Nephron progenitor cell (in vitro differentiated cells): ENCODE measurements around the gene MRC1.

Experiments
- DNase-seq: peaks from one replicate; pipeline ENCODE4 v3.0.0; 2021
- H3K27ac Mint-ChIP-seq: 2 replicates; pipeline ENCODE4 v1.8.0; 2021; ENCODE audit warnings: mild to moderate bottlenecking, moderate library complexity, mixed read lengths
- H3K27me3 Mint-ChIP-seq: 2 replicates; pipeline ENCODE4 v1.8.0; 2021; ENCODE audit warnings: mild to moderate bottlenecking, low read depth, mixed read lengths; ENCODE audit not compliant: poor library complexity
- H3K36me3 Mint-ChIP-seq: 2 replicates; pipeline ENCODE4 v1.8.0; 2021; ENCODE audit warnings: low read depth, mixed read lengths
- H3K4me1 Mint-ChIP-seq: 2 replicates; pipeline ENCODE4 v1.8.0; 2021; ENCODE audit warnings: mixed read lengths
- H3K4me3 Mint-ChIP-seq: 2 replicates; pipeline ENCODE4 v1.8.0; 2021; ENCODE audit warnings: mild to moderate bottlenecking, moderate library complexity, mixed read lengths
- H3K9me3 Mint-ChIP-seq: 2 replicates; pipeline ENCODE4 v1.8.0; 2021; ENCODE audit warnings: mild to moderate bottlenecking, moderate library complexity, mixed read lengths
- TF ChIP-seq, protein P1 (sequence below): fragments of 200-600 bp; sonication (generic); IDR thresholded peaks from 2 replicates; pipeline ENCODE4 v1.5.0; 2021; ENCODE audit warnings: antibody characterized with exemption

MRC1 gene

DNA sequence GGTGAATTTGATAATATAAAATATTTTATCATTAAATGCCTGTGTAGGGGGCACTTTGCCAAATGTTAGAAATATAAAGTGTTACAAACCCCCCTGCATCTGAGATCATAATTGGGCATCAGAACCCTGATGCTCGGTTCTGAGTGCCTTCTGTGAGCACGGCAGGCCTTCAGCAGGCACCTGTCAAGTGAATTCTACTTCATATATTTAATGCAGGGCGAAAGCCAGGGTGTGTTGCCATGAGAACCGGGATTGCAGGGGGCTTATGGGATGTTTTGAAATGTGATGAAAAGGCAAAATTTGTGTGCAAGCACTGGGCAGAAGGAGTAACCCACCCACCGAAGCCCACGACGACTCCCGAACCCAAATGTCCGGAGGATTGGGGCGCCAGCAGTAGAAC lies 57.2 kb downstream of the MRC1 start:
- Mint-ChIP-seq H3K27ac (no peak overlapping the region), H3K4me1 (no peaks in the 10 kb centered on the region), H3K36me3 (no peaks in the 10 kb centered on the region), H3K4me3 (no peak overlapping the region), H3K27me3 (peaks cover 13% of the 10 kb centered on the region), H3K9me3 (no peaks in the 10 kb centered on the region)
- DNase-seq, result no peak
- TF ChIP-seq, protein P1, sequence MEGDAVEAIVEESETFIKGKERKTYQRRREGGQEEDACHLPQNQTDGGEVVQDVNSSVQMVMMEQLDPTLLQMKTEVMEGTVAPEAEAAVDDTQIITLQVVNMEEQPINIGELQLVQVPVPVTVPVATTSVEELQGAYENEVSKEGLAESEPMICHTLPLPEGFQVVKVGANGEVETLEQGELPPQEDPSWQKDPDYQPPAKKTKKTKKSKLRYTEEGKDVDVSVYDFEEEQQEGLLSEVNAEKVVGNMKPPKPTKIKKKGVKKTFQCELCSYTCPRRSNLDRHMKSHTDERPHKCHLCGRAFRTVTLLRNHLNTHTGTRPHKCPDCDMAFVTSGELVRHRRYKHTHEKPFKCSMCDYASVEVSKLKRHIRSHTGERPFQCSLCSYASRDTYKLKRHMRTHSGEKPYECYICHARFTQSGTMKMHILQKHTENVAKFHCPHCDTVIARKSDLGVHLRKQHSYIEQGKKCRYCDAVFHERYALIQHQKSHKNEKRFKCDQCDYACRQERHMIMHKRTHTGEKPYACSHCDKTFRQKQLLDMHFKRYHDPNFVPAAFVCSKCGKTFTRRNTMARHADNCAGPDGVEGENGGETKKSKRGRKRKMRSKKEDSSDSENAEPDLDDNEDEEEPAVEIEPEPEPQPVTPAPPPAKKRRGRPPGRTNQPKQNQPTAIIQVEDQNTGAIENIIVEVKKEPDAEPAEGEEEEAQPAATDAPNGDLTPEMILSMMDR, result no peak

DNA sequence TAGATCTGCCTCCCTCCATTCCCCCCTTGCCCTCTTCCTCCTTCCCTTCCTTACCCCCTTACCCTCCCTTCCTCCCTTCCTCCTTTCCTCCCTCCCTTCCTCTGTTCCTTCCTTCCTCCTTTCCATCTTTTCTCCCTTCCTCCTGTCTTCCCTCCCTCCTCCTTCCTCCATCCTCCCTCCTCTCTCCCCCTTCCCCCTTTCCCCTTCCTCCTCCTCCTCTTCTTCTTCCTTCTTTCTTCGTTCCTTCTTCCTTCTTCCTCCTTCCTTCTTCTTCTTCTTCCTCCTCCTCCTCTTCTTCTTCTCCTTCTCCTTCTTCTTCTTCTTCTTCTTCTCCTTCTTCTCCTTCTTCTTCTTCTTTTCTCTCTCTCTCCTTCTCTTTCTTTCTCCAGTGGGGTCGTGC lies 57.9 kb downstream of the MRC1 start:
- DNase-seq, result no peak
- Mint-ChIP-seq H3K4me1 (no peaks in the 10 kb centered on the region), H3K27me3 (peaks cover 9% of the 10 kb centered on the region), H3K36me3 (no peaks in the 10 kb centered on the region), H3K27ac (no peak overlapping the region), H3K9me3 (no peaks in the 10 kb centered on the region), H3K4me3 (no peak overlapping the region)
- TF ChIP-seq, protein P1, result no peak

DNA sequence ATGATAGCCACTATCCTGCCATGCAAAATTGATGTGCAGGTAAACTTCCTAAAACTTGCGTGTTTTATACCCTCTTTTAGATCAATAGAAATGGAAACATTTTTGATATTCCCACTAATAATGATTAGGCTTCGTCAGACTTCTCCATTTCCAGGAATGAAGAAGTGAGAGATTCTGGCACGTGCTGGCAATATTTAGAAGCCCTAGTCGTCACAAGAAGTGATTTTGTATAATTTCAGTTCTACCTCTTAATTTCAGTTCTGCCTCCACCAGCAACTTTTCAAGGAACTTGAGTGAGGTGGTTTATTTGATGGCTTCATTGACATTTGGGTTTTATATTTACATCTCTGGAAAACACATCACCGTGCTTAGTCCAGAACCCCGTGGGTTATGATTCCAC lies 61.9 kb downstream of the MRC1 start:
- Mint-ChIP-seq H3K4me3 (no peak overlapping the region), H3K9me3 (no peaks in the 10 kb centered on the region), H3K27me3 (peaks cover 9% of the 10 kb centered on the region), H3K27ac (no peak overlapping the region), H3K36me3 (no peaks in the 10 kb centered on the region), H3K4me1 (no peaks in the 10 kb centered on the region)
- TF ChIP-seq, protein P1, result no peak
- DNase-seq, result no peak

DNA sequence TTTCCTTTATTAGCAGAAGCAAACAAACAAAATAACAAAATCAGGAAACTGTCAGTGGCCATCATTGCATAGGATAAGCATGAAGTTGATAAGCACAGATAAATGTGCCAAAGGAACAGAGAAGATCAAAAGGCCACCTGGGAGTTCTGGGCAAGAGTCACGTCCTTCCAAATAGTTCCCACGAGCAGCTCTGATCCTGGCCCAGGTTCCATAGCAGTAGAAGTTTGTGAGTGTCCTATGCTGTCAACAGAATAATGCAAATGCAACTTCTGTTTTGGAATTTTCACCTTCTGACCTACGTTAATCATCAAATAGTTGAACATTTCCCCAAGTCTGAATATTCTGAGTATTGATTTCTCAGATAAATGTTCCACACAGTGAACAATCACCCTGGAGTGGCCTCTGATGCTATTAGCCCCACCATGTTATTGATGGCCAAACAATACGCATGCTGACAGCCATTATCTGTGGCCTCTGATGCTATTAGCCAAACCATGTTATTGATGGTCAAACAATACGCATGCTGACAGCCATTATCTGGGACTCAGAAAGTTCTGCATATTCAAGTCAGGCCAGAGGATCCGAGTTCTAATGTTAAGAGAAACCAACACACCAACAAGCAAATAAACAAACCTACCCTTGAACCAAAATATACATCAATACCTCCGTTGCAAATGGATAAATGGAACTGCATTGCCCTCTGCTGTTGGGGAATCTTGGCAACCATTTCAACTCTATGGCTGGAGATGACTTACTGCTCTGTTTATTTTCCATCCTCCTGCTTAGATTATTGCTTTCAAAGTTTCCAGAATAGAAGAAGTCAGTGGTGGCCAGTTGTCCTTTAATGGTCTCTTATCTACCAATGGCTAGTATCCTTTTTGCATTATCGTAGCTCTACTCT lies 63.3 kb downstream of the MRC1 start:
- Mint-ChIP-seq H3K36me3 (no peaks in the 10 kb centered on the region), H3K4me1 (no peaks in the 10 kb centered on the region), H3K9me3 (no peaks in the 10 kb centered on the region), H3K4me3 (no peak overlapping the region), H3K27ac (no peak overlapping the region), H3K27me3 (peaks cover under 1% of the 10 kb centered on the region)
- DNase-seq, result no peak
- TF ChIP-seq, protein P1, result no peak

DNA sequence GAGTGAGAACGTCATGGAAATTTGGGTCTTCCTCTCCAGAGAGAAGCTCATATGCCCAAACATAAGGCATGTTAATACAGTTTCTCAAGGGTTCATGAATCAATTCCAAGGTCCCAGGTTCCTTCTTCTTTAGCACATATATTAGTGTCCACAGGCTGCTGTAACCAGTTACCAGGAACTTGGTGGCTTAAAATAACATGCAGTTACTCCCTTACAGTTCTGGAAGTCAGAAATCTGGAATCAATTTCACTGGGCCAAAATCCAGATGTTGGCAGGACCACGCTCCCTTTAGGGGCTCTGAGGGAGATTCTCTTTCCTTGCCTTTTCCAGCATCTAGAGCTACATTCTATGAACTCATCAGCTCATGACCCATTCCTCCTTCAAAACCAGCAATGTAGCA lies 64.8 kb downstream of the MRC1 start:
- Mint-ChIP-seq H3K27me3 (no peaks in the 10 kb centered on the region), H3K4me1 (no peaks in the 10 kb centered on the region), H3K36me3 (no peaks in the 10 kb centered on the region), H3K4me3 (no peak overlapping the region), H3K9me3 (no peaks in the 10 kb centered on the region), H3K27ac (no peak overlapping the region)
- no peak for DNase-seq
- TF ChIP-seq, protein P1, result no peak

DNA sequence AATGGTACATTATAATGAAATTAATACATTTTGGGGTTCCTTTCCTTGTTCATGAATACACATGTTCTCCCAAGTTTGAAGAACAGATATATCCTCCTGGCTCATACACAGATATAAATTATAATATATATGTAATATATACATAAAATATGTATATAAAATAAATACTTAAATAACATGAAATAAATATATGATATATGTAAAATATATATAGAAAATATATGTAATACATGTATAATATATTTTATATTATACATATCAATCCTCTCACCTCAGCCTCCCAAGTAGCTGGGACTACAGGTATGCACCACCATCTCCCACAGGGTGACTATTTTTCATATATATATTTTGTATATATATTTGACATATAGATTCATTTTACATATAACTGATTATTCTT lies 68.0 kb downstream of the MRC1 start:
- Mint-ChIP-seq H3K36me3 (no peaks in the 10 kb centered on the region), H3K27ac (no peak overlapping the region), H3K27me3 (no peaks in the 10 kb centered on the region), H3K4me3 (no peak overlapping the region), H3K4me1 (no peaks in the 10 kb centered on the region), H3K9me3 (no peaks in the 10 kb centered on the region)
- no peak for DNase-seq
- TF ChIP-seq, protein P1, result no peak
